Stomach (tissue), 9 donors: Measurements from ENCODE around the gene WDR5. TPM values are rescaled to one million over a fixed set of nuclear protein-coding genes. Genes with fewer than 3 reads are reported as not detected.
A peak's percentile ranks its signal among the peaks of the same experiment; 100 is the strongest.

Source experiments
- DNase-seq, 2 donors: peaks; one replicate each; pipeline versions ENCODE4 v3.0.0 to v3.0.0-alpha.2; 2013 to 2019
- H3K27ac ChIP-seq, 5 donors: fragments of 200-600 bp in 4 of 5; sonication (generic) in 4 of 5; one replicate each; pipeline ENCODE4 v1.5.1; 2013 to 2019; ENCODE audit warnings: mild to moderate bottlenecking in 1 of 5, moderate library complexity in 1 of 5
- H3K27me3 ChIP-seq, 3 donors: fragments of 200-600 bp; sonication (generic); one replicate each; pipeline ENCODE4 v1.5.1; 2017 to 2019; ENCODE audit warnings: mixed run types in 1 of 3
- H3K36me3 ChIP-seq, 4 donors: fragments of 200-600 bp; sonication (generic); 1 replicate in 3 of 4; 2 replicates in 1 of 4; pipeline ENCODE4 v1.5.1; 2016 to 2019
- H3K4me1 ChIP-seq, 4 donors: fragments of 200-600 bp; sonication (generic); one replicate each; pipeline ENCODE4 v1.5.1; 2016 to 2019
- H3K4me3 ChIP-seq, 4 donors: fragments of 200-600 bp; sonication (generic) in 3 of 4; one replicate each; pipeline ENCODE4 v1.5.1; 2016 to 2019; ENCODE audit warnings: mild to moderate bottlenecking in 1 of 4
- H3K9me3 ChIP-seq, 4 donors: fragments of 200-600 bp; sonication (generic); one replicate each; pipeline ENCODE4 v1.5.1; 2016 to 2019
- EP300 ChIP-seq: sonication (generic); formaldehyde crosslinking; IDR thresholded peaks from one replicate; pipeline ENCODE4 v1.6.1; 2017; ENCODE audit warnings: antibody characterized with exemption
- POLR2A ChIP-seq, 4 donors: fragments of 450-650 bp; IDR thresholded peaks; one replicate each; pipeline ENCODE4 v1.6.1; 2016; ENCODE audit warnings: antibody characterized with exemption in 4 of 4, control low read depth in 2 of 4, mild to moderate bottlenecking in 1 of 4, moderate library complexity in 1 of 4
- POLR2AphosphoS5 ChIP-seq, 3 donors: sonication (generic); formaldehyde crosslinking; IDR thresholded peaks; one replicate each; pipeline ENCODE4 v1.6.1; 2016; ENCODE audit warnings: antibody characterized with exemption in 3 of 3
- WGBS, 5 donors: extraction: QIAGEN DNeasy Blood & Tissue Kit in 3 of 5; methylation state at CpG; one replicate each; pipeline versions ENCODE4 v1.1.5 to v1.1.7; 2013 to 2018; 5-methylcytosine and 5-hydroxymethylcytosine counted together
- intact Hi-C: fragments of 100-400 bp; cut with DNase I; formaldehyde crosslinking; loops from one replicate; pipeline ENCODE4 v1.15.1; 2023; ENCODE audit warnings: low total_unique reads
- polyA plus RNA-seq, 3 donors: library from polyadenylated mRNA; stranded (reverse); fragments of 200-250 nt; gene quantifications; one replicate each; pipeline ENCODE4 v1.2.3, GENCODE V29; 2013
- total RNA-seq, 5 donors: library from RNA; depleted of rRNA; stranded (reverse); fragments of >200 nt; gene quantifications; one replicate each; pipeline versions ENCODE4 v1.1.0 to v1.2.3, GENCODE V29; 2014 to 2016
- TF ChIP-seq, protein P1 (sequence below), 7 experiments: fragments of 450-650 bp in 4 of 7; fragments of 200-600 bp in 3 of 7; sonication (generic) in 3 of 7; IDR thresholded peaks; one replicate each; pipeline ENCODE4 v1.5.1; 2016 to 2019; ENCODE audit warnings: antibody characterized with exemption in 7 of 7, control low read depth in 2 of 7, mild to moderate bottlenecking in 1 of 7
- donor health status: healthy with polysubstance abuse.
- donor health status: Bipolar disorder and iron deficiency.
- donor health status: healthy.

Gene WDR5
- total and polyA plus RNA-seq, 8 donors, result 2.3 to 22.3 (median 14.1) TPM

DNA sequence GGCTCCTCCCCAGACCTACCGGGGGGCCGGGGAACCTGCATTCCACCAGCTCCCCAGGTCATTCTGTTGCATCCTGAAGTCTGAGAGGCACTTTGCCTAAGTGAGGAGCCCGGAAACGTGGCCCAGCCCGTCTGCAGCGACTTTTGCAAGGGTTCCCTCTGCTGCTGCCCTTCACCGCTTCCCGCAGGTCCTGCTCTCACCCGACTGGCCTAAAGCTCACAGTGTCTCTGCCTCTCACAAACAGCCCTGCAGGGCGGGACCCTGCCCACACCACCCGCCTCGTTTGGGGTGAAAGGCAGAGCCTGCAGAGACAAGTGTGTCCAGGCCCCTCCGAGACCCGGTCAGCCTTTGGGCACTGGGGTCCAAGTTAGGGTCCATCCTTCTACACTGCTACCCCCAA, 9.5 kb upstream of the WDR5 start:
- H3K36me3 ChIP-seq, result no peaks in the 10 kb centered on the region
- no peak overlapping the region for H3K27ac ChIP-seq
- TF ChIP-seq EP300 (no peak), POLR2AphosphoS5 (IDR thresholded peaks at IDR 0.05) (no peak), POLR2A (IDR thresholded peaks at IDR 0.05) (no peak)
- H3K4me1 ChIP-seq, result peaks cover 0 to 15% (median 11%) of the 10 kb centered on the region in 4 donors
- H3K27me3 ChIP-seq, result no peaks in the 10 kb centered on the region
- no peak overlapping the region for H3K4me3 ChIP-seq
- H3K9me3 ChIP-seq, result no peaks in the 10 kb centered on the region
- 72 to 89% (median 83%) methylated on average over 14 of the region's 14 CpGs for WGBS, 5 donors
- intact Hi-C loops, result no loop called here
- no peak for DNase-seq

DNA sequence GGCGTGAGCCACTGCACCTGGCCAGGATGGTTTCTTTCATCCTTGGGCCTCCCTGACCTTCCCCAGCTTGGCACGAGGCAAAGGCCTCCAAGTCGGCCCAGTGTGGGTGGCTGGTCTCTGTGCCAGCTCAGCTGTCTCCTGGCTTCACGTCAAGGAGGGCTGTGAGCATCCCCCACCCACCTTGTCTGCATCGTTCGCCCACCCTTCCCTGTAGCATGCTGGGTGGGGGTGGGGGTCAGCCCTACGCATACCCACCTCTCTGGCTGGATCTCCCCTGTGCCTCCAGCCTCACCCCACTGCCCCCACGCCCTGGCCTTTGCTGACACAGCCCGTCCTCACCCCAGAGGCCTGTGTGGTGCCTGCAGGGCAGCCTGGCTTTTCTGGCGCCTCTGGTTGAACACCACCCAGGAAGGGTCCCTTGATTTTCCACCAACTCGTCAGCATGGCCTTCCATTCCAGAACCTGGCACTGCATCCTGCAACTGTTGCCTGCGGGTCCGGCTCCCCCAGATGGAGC, 8.8 kb upstream of the WDR5 start:
- no peak for DNase-seq
- Histone ChIP-seq H3K27ac (no peak overlapping the region), H3K4me1 (peaks cover 0 to 23% (median 18%) of the 10 kb centered on the region in 4 donors), H3K36me3 (no peaks in the 10 kb centered on the region), H3K9me3 (no peaks in the 10 kb centered on the region), H3K4me3 (no peak overlapping the region), H3K27me3 (no peaks in the 10 kb centered on the region)
- WGBS, 5 donors, result 79 to 88% (median 84%) methylated on average over 10 to 13 of the region's 13 CpGs
- no peak for TF ChIP-seq EP300
- no peak for TF ChIP-seq POLR2AphosphoS5 (IDR thresholded peaks at IDR 0.05)
- intact Hi-C loops, result no loop called here

DNA sequence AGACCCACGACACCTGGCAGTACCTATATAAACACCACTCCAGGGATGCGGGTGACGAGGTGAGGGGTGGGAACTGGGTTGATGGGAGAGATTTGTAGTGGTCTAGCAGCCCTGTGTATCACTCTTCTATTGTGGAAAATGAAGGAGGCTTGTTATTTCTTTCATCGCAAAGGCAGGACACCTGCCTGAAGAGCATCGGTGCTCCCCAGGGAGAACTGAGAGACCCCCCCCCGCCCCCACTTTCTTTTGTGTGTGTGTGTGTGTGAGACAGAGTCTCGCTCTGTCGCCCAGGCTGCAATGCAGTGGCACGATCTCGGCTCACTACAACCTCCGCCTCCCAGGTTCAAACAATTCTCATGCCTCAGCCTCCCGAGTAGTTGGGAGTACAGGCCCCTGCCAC, 8.3 kb upstream of the WDR5 start:
- Histone ChIP-seq H3K4me1 (peaks cover 0 to 23% (median 19%) of the 10 kb centered on the region in 4 donors), H3K36me3 (no peaks in the 10 kb centered on the region), H3K27me3 (no peaks in the 10 kb centered on the region), H3K4me3 (no peak overlapping the region), H3K9me3 (no peaks in the 10 kb centered on the region), H3K27ac (no peak overlapping the region)
- WGBS, 5 donors, result 80 to 92% (median 88%) methylated on average over 11 to 12 of the region's 12 CpGs
- intact Hi-C loops, result no loop called here
- TF ChIP-seq POLR2AphosphoS5 (IDR thresholded peaks at IDR 0.05) (no peak), POLR2A (IDR thresholded peaks at IDR 0.05) (no peak), EP300 (no peak)
- TF ChIP-seq, protein P1, sequence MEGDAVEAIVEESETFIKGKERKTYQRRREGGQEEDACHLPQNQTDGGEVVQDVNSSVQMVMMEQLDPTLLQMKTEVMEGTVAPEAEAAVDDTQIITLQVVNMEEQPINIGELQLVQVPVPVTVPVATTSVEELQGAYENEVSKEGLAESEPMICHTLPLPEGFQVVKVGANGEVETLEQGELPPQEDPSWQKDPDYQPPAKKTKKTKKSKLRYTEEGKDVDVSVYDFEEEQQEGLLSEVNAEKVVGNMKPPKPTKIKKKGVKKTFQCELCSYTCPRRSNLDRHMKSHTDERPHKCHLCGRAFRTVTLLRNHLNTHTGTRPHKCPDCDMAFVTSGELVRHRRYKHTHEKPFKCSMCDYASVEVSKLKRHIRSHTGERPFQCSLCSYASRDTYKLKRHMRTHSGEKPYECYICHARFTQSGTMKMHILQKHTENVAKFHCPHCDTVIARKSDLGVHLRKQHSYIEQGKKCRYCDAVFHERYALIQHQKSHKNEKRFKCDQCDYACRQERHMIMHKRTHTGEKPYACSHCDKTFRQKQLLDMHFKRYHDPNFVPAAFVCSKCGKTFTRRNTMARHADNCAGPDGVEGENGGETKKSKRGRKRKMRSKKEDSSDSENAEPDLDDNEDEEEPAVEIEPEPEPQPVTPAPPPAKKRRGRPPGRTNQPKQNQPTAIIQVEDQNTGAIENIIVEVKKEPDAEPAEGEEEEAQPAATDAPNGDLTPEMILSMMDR (IDR thresholded peaks at IDR 0.05), result no peak
- no peak for DNase-seq

DNA sequence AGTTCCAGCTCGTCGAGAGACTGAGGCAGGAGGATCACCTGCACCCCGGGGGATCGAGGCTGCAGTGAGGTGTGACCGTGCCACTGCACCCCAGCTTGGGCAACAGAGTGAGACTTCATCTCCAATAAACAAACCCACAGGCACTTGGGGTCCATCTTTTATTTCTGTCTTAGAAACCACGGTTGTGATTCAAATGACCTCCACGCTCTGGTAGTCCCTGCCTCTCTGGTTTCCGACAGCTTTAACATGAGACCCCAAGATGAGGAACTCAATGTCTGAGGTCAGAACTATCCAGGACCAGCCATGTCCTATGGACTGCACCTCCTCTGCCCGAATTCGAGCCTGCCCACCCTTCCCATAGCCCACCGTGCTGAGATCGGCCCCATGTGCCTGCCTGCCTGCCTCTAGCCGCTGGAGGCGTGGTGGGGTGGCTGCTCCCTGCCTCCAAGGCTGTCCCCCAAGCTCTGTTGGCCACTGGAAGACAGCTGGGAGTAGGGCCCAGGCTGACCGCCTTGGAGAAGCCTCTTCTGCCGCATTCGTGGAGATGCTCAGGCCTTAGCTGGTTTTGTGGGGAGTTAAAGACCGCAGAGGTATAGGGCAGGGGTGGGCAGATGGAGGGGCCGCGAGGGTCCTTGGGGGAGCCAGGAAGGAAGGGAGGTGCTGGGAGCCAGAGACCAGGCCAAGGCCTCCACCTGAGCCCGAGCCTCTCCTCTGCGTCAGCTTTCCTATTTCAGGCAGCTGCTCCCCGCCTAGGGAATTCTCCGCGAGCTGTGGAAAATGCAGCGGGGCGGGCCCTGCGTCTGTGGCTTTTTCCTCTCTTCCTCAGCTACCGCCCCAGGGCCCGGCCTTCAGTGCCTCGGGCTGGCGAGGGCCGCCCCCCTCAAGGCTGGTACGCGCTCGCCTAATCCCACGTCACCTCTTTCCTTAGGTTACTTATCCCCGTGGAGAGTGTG, 6.9 kb upstream of the WDR5 start:
- peaks cover 2 to 28% (median 21%) of the 10 kb centered on the region in 4 donors for H3K4me1 ChIP-seq
- no peaks in the 10 kb centered on the region for H3K9me3 ChIP-seq
- H3K27ac ChIP-seq, result no peak overlapping the region
- no peaks in the 10 kb centered on the region for H3K27me3 ChIP-seq
- TF ChIP-seq POLR2A (IDR thresholded peaks at IDR 0.05), result no peak
- no peak for TF ChIP-seq EP300
- TF ChIP-seq POLR2AphosphoS5 (IDR thresholded peaks at IDR 0.05), result no peak
- TF ChIP-seq, protein P1 (IDR thresholded peaks at IDR 0.05), result no peak
- intact Hi-C loops, result no loop called here
- H3K4me3 ChIP-seq, result no peak overlapping the region
- DNase-seq, result peak in 1 of 2 donors; percentile 16
- no peaks in the 10 kb centered on the region for H3K36me3 ChIP-seq
- WGBS, 5 donors, result 84 to 92% (median 87%) methylated on average over 33 to 38 of the region's 38 CpGs

DNA sequence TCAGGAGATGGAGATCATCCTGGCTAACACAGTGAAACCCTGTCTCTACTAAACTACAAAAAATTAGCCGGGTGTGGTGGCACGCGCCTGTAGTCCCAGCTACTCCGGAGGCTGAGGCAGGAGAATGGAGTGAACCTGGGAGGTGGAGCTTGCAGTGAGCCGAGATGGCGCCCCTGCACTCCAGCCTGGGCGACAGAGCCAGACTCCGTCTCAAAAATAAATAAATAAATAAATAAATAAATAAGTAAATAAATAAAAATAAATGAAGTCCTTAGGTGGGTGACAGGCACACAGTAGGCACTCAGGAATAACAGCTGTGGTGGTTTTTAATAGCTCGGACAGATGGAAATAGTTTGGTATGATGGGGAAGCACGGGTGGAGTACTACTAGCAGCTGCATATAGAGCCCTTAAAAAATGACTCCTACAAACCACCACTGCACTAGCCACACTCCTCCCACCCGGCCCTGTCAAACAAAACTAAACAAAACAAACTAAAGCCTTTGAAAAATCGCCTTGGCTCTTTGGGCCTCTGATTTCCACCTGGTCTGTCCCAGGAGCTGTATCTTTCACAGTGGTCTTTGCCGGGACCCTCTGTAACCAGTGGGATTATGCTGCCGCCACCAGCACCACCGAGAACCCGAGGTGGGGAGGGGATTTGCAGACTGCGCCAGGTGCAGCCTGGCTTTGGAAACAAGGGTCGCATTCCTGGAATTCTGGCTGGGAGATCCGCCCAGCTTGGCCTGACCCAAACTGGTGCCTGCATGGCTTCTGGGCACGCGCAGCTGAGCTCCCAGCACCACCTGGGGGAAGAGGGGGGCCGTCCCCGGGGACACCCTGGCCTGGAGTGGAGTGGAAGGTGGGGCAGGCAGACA, 5.1 kb upstream of the WDR5 start:
- Histone ChIP-seq H3K4me1 (peaks cover 13 to 40% (median 34%) of the 10 kb centered on the region in 4 donors), H3K9me3 (no peaks in the 10 kb centered on the region), H3K27ac (peak overlapping the region; percentile 73 to 83 (median 77)), H3K4me3 (peak overlapping the region in 1 of 4 donors; percentile 6), H3K36me3 (no peaks in the 10 kb centered on the region), H3K27me3 (no peaks in the 10 kb centered on the region)
- peak; percentile 89 to 91 for DNase-seq
- intact Hi-C loops, result no loop called here
- 26 to 43% (median 32%) methylated on average over 17 to 23 of the region's 23 CpGs for WGBS, 5 donors
- TF ChIP-seq POLR2AphosphoS5 (IDR thresholded peaks at IDR 0.05), result peak; percentile 13 to 69 (median 55)
- TF ChIP-seq, protein P1 (IDR thresholded peaks at IDR 0.05), result no peak
